GM21717 (cell line): ENCODE results near the gene TCF12.
"Not testable (repeated sequence)": the region's sequence is repeated elsewhere in the genome, so short reads cannot be mapped to it uniquely, and the experiment has no call there.

Experiments used
- ATAC-seq: cut with Tn5 transposase; IDR thresholded peaks from one replicate; pipeline ENCODE4 v1.9.1; 2021; ENCODE audit warnings: mild to moderate bottlenecking, moderate library complexity; ENCODE audit not compliant: unreplicated experiment

The TCF12 gene

GRCh38 chr15:57086857-57087427 is 168.5 kb downstream of the TCF12 start:
- ATAC-seq, result no peak

GRCh38 chr15:57089815-57090495 is 171.5 kb downstream of the TCF12 start:
- ATAC-seq, result no peak

DNA sequence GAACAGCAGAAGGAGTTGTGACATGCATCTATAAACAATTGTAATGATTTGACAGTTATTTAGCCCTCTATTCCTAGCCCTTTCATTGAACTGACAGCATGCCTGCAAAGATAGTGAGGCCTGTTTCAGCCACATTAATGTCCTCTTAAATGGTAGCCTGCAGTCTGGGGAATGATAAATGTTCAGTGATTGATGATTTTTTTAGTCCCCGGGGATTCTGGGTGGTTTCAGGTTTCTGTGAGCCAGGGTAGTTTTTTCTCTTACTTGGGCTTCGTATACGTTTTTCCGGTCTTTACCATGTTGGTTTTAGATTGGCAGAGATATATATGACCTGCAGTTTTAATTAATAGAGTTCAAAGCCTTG is 172.0 kb downstream of the TCF12 start:
- no peak for ATAC-seq

GRCh38 chr15:57091636-57092035 is 173.2 kb downstream of the TCF12 start:
- ATAC-seq, result no peak

DNA sequence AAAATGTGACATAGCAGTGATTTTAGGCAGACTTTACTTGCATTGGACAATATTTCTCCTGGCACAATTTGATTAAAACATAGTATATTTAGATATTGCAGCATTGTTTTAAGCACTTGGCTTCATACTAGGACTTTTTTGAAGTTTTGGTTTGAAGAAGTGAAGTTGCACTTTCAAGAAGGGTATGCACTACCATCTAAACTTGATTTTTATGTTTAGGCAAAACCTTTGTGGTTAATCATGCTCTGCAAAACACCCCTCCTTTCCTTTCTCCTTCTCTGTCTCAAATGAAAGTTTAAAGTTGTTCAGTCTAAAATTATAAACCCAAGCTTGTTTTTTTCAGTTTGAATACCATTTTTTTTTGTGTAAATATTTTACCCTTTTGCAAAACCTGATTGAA is 173.8 kb downstream of the TCF12 start:
- no peak for ATAC-seq

DNA sequence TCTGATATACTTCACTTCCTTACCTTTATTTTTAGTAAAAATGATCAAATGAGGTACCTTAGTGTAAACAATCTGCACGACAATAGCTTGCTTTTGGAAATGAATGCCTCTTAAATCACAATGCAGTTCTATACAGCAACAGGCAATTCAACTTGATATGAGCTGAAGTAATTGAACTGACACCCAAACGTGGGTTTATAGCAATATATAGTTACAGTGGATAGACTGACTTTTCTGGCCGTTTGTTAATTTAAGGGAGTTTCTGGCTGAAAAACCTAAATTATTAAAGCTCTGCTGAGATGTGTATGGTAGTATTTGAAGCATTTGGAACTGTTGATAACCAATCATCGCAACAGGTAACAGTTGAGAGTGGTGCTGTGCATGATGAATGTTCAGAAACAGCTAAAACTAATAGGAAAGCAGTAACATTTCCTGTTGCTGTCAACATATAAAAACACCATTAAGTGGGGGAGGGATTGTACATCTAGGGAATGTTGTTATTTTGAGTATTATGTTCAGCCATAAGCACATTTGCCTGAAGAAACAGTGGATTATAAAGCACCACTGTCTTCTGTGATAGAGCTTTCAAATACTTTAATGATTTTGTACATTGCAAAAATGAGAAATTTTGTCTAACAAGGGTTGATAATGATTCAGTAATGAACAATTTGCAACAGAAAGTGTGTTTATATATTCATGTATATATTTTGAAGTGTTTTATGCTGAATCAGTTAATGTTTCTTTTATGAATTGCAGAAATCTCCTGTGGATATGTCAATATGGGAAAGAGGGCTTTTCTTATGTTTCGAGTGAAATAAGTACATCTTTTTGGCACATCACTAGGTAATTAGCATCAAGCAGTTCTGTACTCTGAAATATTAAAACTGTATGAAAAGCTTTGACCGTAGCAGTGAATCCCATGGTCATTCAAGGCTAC is 176.1 kb downstream of the TCF12 start:
- no peak for ATAC-seq

DNA sequence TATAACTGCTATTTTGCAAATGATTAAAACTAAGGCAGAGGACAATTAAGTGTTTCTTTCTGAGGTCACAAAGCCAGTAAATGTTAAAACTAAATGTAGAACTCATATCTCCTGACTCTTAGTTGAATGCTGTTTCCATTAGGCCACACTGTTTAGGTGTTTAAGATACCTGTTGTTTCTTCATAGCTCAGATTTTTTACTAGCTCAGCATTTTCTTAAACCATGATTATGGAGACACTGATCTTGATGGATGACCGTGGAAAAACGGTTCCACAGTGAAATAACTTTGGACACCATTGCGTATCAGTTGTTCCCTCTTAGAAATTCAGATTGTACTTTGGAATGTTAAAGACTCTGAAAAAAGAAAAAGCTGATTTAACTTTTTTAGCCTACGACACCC is 177.5 kb downstream of the TCF12 start:
- ATAC-seq, result no peak

- no peak for ATAC-seq
Observed at GRCh38 chr15:57097246-57097645, 178.8 kb downstream of the TCF12 start.

DNA sequence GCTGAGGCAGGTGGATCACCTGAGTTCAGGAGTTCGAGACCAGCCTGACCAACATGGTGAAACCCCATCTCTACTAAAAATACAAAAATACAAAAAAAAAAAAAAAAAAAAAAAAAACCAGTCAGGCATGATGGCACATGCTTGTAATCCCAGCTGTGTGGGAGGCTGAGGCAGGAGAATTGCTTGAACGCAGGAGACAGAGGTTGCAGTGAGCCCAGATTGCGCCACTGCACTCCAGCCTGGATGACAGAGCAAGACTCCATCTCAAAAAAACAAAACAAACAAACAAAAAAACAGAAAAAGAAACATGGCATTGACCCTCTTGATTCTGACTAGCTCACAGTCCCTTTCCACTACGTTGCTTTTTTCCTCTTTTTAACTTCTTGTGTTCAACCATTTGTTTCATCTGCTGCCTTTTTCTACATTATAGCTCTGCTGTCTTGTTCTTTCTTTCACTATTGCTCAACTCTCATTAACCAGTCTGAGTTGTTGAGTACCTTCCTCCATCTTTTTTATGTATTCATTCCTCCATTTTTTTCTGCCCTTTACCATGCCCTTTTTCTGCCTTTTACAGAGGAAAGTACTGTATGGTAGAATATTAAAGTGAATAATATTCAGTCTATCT is 179.6 kb downstream of the TCF12 start:
- not testable (repeated sequence) for ATAC-seq

GRCh38 chr15:57098896-57099295 is 180.5 kb downstream of the TCF12 start:
- ATAC-seq, result no peak

GRCh38 chr15:57100136-57100539 is 181.7 kb downstream of the TCF12 start:
- no peak for ATAC-seq

GRCh38 chr15:57102858-57103257 is 184.4 kb downstream of the TCF12 start:
- ATAC-seq, result no peak

- ATAC-seq, result no peak
Observed at GRCh38 chr15:57108296-57108695, 189.9 kb downstream of the TCF12 start.

GRCh38 chr15:57109005-57109404 is 190.6 kb downstream of the TCF12 start:
- no peak for ATAC-seq

GRCh38 chr15:57111002-57111401 is 192.6 kb downstream of the TCF12 start:
- no peak for ATAC-seq

DNA sequence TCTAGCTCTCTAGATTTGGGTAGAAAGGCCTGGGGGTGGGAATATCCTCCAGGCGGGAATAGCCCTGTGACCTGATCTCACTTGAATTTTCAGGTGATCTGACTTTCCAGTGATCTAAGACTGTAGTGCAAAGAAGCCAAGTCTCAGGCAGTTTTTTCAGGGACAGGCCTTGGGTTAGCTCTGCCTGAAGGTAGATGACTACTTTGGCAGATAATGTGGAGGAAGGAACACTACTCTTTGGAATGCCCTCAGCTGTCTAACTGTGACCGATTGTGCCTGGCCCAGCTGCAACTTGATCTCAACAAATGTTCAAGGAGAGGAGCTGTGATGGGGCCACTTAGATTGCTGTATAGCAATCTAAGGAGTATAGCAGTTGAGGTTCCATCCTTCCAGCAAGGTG is 193.7 kb downstream of the TCF12 start:
- no peak for ATAC-seq

DNA sequence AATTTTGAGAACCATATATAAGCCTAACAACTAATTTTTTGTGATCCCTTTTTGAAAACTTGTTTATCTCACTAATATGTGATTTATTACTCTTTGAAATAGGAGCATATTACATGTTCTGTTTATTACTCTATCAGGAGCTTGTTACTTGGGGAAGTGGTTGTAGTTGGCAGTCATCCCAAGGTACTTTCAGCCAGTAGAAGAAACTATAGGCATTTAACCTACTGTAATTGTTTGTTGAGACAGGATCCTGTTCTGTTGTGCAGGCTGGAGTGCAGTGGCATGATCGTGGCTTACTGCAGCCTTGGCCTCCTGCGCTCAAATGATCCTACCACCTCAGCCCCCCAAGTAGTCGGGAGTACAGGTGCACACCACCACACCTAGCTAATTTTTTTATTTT is 195.6 kb downstream of the TCF12 start:
- no peak for ATAC-seq

GRCh38 chr15:57118013-57118799 is 199.8 kb downstream of the TCF12 start:
- ATAC-seq, result no peak

DNA sequence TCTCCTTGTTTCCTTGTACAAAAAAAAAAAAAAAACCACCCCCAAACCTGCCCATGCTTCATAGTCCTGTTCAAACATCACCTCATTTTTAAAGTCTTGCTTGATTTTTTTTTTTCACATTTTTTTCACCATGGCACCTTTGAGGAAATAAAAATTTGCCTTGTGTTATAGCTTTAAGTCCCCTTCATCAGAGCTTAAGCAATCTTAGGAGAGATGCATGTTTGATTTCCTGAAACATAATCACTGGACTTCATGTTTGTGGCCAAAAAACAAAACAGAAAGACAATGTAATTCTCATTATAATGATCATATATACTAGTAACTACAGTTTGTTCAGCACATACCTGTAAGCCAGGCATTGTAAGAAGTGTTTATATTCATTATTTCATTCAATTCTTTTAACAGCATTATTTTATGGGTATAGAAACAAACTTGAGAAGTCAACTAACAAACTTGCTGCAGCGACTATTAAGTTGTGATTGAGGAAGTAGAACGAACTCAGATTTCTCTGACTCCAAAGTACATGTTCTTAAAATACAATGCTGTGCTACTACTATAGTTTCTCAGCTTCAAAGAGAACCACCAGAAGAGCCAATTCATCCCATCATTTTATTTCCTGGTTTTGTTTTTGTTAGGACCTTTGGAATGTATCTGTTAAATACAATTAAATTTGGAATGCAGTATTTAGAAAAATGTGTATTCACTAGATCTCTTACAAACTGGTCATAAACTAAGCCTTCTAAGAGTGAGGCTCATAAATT is 203.8 kb downstream of the TCF12 start:
- no peak for ATAC-seq

GRCh38 chr15:57124036-57124435 is 205.6 kb downstream of the TCF12 start:
- ATAC-seq, result no peak
